ENCODE results near the gene WNT8B.
A peak's percentile ranks its signal among the peaks of the same experiment; 100 is the strongest.

The WNT8B gene

DNA sequence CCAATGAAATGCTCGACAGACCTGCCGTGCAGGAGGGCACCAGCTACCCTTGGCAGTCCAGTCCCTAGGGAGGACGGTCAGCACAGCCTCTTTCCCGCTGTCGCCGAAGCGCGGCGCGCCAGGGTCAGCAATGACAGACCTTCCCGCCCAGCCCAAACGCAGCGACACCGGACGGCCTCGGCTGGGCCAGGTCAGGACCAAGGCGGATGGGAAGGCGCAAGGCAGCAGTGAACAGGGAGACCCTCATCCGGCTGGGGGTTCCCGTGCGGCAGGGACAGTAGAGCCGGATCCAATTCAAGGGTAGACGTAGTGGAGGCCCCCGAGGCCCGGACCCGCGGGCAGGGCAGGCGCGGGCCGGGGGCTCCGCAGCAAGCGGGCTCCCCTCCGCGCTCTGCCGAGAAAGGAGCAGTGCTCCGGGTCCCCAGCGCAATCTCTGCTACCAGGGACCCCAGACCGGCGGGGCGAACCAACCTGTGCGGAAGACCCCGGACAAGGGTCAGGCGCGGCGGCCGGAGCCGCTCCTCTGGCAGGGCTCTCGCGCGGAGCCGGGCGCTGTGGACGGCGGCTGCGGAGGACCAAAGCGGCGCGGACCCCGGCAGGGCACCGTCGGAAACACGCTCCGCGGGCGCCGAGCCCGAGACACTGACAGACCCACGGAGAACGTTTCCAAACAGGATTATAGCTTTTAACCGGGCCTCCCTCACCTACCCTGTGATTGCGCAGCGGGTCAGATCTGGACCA lies 56.7 kb downstream of the WNT8B start, which contains the start of gene SEC31B:
SEC31B (minus strand) TSS at position 551 of the 741 bp plus-strand sequence. CDS start 2,909 bp downstream, outside the sequence.
- DNase-seq, result no peak

DNA sequence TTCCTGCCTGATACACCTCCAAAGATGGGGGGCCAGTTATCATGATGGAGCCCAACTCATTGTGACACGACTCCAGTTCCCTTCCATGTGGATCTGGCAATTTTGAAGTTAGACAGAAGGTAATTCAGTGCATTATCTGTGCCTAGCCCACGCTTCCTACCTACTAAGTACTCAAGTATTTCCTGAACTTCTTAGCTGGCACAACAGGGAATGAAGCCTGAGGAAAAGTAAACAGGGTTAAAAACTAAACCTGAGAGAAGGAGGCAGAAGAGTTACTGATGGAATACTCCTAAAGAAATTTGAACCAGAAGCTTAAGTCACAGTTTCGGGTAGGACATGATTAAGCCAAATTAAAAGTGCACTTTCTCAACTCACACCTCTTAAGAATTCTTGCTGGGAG lies 58.0 kb downstream of the WNT8B start:
- DNase-seq, result no peak

DNA sequence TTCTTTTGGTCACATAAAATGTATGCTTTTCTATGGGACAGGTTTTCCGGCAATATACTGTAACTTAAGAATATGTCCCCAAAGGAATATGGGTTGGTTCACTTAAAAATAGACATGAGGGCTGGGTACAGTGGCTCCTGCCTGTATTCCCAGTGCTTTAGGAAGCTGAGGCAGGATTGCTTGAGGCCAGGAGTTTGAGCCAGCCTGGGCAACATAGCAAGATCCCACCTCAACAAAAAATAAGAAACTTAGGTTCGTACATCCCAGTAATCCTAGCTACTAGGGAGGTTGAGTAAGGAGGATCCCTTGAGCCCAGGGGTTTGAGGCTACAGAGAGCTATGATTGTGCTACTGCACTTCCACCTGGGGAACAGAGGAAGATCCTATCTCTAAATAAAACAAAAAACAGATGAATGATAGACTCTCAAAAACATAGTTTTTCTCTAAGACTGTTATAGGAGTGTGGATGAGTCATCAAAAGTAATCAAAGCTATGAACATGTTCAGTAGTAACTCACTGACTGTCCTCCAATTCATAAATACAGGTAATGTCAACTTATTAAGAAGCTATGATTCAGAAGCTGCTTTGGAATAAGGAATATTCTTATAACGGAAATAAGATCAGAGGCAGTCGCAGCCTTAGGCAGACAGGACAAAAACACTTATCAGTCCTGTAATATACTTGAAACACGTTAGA lies 59.4 kb downstream of the WNT8B start:
- DNase-seq, result no peak

DNA sequence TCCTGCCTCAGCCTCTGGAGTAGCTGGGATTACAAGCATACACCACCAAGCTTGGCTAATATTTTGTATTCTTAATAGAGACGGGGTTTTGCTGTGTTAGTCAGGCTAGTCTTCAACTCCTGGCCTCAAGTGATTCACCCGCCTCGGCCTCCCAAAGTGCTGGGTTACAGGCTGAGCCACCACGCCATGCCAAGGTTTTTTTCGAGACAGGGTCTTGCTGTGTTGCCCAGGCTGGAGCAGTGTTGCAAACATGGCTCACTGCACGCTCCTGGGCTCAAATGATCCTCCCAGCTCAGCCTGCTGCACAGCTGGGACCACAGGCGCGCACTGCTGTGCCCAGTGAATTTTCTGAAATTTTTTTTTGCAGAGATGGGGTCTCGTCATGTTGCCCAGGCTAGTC lies 60.1 kb downstream of the WNT8B start:
- DNase-seq, result no peak

DNA sequence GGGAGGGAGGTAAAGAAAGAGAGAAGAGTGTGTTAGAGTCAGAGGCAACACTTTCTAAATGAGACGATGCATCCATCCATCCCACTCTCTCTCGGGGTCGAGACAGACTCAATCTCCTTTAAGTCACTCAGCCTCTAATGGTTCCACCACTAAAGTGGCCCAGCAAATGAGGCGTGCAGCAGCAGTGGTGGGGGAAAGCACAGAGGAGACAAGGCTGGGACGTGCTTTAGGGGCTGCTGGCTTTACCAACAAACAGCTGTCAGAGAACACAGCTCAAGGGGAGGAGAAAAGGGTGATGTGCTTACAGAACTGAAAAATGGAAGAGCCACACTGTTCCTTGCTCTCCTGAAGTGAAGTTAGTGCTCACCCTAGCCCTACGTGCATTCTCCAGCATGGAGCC lies 61.4 kb downstream of the WNT8B start:
- DNase-seq, result no peak

DNA sequence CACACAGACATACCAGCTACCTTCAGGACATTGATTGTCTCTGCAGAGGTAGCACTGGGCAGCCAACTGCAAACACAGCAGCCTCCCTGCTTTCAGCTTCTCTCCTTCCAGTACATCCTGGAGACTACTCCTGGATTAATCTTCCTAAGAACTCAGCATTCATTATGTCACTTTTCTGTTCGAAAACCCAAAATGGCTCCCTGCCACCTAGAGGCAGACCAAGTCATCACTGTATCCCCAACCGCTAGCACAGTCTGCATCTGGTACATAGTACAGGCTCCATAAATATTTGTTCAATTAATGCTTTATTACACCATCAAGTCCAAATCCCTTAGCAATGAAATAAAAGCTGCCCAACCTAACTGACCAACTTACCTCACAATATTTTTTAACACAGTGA lies 61.8 kb downstream of the WNT8B start:
- no peak for DNase-seq

DNA sequence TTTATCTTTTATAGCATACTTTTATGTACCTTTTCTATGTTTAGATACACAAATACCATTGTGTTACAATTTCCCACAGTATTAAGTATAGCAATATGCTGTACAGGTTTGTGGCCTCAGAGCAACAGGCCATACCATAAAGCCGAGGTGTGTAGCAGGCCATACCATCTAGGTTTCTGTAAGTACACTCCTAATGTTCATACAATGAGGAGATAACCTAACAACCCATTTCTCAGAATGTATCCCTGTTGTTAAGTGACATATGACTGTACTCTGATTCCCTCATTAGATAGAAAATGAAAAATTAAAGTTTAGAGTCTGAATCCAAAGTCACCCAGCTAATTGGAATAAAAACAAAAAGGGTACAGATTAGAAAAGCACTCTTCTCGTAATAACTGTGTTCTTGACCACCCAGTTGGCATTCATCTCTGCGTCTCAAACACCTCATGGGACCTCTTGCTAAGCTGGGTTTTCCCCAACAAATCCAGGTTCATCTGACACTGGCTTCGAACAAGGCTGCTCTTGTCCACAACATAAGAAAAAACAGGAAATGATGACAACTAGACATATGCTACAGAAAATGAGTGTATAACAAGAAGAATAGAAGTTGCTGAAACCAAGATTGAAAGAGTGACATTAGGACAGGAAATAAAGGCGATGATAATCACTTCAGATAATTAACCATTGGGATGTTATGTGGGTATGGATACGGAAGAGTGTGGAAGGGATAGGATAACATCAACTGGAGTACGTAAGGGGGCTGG lies 65.5 kb downstream of the WNT8B start:
- DNase-seq, result no peak

DNA sequence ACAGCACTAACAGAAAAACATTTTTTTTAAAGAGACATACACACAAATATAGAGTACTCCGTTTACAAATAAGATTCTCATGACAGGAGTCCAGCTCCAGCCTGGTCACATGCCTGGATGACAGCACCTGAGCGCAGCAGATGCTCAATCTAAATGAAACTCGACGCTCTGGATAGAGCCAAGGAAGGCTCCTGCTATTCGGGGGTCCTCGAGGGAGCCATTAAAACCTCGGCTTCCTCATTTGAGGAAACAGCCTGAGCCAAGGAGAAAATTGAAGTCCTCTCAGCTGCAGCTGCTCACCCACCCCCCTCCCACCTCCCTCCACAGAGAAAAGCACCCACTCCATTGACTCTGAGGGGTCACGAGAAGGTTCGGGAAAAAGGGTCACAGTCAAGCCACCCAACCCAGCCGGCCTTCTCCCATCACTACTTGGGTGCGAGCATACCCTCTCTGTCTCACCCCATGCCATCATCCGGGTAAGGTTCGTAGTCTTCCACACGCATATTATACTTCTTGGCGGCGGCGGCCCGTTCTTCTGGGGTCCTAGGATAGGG lies 66.2 kb downstream of the WNT8B start:
- DNase-seq, result no peak

DNA sequence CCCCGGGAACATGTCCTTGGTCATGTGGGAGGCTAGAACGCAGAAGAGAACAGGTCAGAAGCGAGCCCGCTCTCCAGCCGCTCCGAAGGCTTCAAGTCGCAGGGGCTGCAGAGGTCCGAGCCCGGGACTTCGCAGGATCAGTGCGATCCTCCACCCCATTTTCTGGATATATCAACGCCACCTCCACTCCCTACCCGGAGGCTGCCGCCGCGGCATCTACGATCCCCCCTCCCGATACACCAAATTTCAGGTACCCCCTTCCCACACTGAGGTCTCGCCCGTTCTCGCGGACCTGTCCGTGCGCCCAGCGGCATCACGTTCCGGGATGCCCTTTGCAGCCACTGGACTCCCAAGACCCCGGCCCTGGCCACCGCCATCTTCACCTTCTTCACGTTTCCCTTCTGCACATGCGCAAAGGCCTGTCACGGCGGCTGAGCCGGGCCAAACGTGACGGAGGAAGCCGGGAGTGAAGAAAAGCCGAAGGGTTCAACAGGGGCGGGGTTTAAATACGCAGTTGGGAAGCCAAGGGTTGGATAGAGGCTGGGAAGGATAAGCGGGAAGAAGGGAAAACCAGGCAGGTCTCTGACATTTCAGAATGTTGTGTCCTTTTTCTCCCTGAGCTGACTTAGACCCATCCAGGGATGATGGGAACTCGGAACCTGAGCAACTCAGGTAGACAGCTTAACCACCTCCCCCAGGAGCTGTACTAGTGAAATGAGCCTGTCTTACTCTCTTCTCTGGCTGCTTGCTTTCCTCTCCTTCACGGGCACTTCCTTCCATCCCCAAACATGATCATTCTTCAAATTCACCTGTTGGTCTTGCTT lies 66.9 kb downstream of the WNT8B start, which contains the start of gene NDUFB8:
NDUFB8 (minus strand) TSS at position 397 of the 824 bp plus-strand sequence; CDS start at position 377, 20 bp downstream.
- peak; percentile 3 for DNase-seq

DNA sequence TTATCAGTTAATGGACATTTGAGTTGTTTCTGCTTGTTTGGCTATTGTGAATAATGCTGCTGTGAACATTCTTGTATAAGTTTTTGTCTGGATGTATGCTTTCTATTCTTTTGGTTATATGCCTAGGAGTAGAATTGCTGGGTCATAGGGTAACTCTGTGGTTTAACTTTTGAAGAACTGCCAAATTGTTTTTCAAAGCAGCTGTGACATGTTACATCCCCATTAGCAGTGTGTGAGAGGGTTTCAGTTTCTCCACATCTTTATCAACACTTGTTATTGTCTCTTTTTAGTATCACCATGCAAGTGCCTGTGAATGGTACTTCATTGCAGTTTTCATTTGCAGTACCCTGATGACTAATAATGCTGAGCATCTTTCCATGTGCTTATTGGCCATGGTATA lies 69.0 kb downstream of the WNT8B start:
- no peak for DNase-seq

Data from NCI-H1417 treated with DMSO at 0.1 percent for 48 hours (cell line).